Kidney epithelial cell (primary cell): ENCODE measurements around the gene GFM2. TPM values are rescaled to one million over a fixed set of nuclear protein-coding genes. Genes with fewer than 3 reads are reported as not detected.
"Not testable (repeated sequence)": the region's sequence is repeated elsewhere in the genome, so short reads cannot be mapped to it uniquely, and the experiment has no call there.

Experiments used
- DNase-seq: peaks from one replicate; pipeline ENCODE4 v3.0.0-alpha.2; 2010; ENCODE audit warnings: low read depth
- H3K27me3 ChIP-seq: 2 replicates; pipeline ENCODE4 v1.6.0; 2011; ENCODE audit warnings: low read length; ENCODE audit not compliant: control insufficient read depth, insufficient read depth
- H3K36me3 ChIP-seq: 2 replicates; pipeline ENCODE4 v1.5.1; 2011; ENCODE audit warnings: low read length; ENCODE audit not compliant: control insufficient read depth, insufficient read depth
- H3K4me3 ChIP-seq: 2 replicates; pipeline ENCODE4 v1.5.1; 2011; ENCODE audit warnings: low read depth, mild to moderate bottlenecking, control low read depth, low read length
- total RNA-seq: library from RNA; depleted of rRNA; stranded (reverse); fragments of >200 nt; gene quantifications from 2 replicates; pipeline ENCODE4 v1.2.3, GENCODE V29; 2015
- TF ChIP-seq, protein P1 (sequence below): IDR thresholded peaks from 2 replicates; pipeline ENCODE4 v1.5.1; 2011; ENCODE audit warnings: mild to moderate bottlenecking, moderate library complexity, low read length, control low read depth, inconsistent platforms; ENCODE audit not compliant: insufficient read depth, poor library complexity, severe bottlenecking

Gene GFM2
- total RNA-seq, 1 donor from 2014 or later = 35.7 TPM

GRCh38 chr5:74765929-74766328, 988 bp downstream of the GFM2 start:
- no peaks in the 10 kb centered on the region for H3K36me3 ChIP-seq
- H3K27me3 ChIP-seq = no peaks in the 10 kb centered on the region
- peak overlapping the region; percentile 69 for H3K4me3 ChIP-seq
- TF ChIP-seq, protein P1, sequence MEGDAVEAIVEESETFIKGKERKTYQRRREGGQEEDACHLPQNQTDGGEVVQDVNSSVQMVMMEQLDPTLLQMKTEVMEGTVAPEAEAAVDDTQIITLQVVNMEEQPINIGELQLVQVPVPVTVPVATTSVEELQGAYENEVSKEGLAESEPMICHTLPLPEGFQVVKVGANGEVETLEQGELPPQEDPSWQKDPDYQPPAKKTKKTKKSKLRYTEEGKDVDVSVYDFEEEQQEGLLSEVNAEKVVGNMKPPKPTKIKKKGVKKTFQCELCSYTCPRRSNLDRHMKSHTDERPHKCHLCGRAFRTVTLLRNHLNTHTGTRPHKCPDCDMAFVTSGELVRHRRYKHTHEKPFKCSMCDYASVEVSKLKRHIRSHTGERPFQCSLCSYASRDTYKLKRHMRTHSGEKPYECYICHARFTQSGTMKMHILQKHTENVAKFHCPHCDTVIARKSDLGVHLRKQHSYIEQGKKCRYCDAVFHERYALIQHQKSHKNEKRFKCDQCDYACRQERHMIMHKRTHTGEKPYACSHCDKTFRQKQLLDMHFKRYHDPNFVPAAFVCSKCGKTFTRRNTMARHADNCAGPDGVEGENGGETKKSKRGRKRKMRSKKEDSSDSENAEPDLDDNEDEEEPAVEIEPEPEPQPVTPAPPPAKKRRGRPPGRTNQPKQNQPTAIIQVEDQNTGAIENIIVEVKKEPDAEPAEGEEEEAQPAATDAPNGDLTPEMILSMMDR = no peak
- no peak for DNase-seq

DNA sequence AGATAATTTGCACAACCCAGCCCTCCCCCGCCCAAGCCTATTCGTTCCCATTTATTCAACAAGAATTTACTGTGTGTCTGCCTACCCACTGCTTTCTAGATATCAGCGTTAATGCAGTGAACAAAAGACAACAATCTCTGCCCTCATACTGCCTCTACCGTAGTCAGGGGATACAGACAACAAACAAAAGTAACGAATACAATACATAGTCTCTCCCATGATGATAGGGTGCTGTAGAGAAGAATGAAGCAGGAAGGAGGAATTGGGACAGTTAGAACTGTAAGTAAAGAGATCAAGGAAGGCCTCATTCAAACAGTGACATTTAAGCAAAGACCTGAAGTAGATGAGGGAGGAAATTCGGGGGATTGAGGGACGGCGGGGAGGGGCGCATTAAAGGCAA, 1.7 kb downstream of the GFM2 start:
- Histone ChIP-seq H3K4me3 (no peak overlapping the region), H3K27me3 (no peaks in the 10 kb centered on the region), H3K36me3 (no peaks in the 10 kb centered on the region)
- TF ChIP-seq, protein P1 = no peak
- DNase-seq = no peak

GRCh38 chr5:74763504-74763903, 3.4 kb downstream of the GFM2 start:
- H3K4me3 ChIP-seq = no peak overlapping the region
- no peak for DNase-seq
- H3K27me3 ChIP-seq = no peaks in the 10 kb centered on the region
- no peaks in the 10 kb centered on the region for H3K36me3 ChIP-seq
- TF ChIP-seq, protein P1 = no peak

DNA sequence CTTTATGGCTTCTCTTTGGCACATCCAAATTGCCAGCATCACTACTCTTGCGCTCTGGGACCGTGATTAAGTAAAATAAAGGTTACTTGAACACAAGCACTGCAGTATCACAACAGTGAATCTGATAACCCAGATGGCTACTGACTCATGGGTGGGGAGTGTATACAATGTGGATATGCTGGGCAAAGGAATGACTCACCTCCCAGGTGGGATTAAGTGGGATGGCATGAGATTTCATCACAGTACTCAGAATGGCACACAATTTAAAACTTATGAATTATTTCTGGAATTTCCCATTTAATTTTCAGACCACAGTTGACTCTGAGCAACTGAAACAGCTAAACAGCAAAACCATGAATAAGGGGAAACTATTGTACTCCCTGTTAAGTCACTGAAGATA, 4.3 kb downstream of the GFM2 start:
- DNase-seq = peak; percentile 79
- Histone ChIP-seq H3K27me3 (no peaks in the 10 kb centered on the region), H3K36me3 (no peaks in the 10 kb centered on the region), H3K4me3 (no peak overlapping the region)
- TF ChIP-seq, protein P1 = no peak

DNA sequence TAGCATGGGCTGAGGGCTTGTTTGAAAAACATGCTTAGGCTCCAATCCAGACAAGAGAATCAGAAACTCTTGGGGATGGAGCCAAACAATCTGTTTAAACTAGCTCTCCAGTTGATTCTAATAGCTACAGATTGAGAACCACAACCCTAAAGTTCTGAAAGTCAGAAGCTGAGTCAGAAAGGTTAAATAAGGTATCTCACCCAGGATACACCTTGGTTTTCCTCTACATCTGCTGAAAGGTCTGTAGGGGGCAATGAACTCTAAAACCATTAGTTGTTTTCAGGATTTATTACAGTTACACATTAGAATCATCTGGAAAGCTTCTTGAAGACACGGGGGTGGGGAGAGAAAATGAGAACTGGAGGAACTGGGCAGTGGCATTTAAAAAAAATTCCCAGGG, 5.7 kb downstream of the GFM2 start:
- no peaks in the 10 kb centered on the region for H3K27me3 ChIP-seq
- TF ChIP-seq, protein P1 = no peak
- no peak for DNase-seq
- no peak overlapping the region for H3K4me3 ChIP-seq
- H3K36me3 ChIP-seq = no peaks in the 10 kb centered on the region

DNA sequence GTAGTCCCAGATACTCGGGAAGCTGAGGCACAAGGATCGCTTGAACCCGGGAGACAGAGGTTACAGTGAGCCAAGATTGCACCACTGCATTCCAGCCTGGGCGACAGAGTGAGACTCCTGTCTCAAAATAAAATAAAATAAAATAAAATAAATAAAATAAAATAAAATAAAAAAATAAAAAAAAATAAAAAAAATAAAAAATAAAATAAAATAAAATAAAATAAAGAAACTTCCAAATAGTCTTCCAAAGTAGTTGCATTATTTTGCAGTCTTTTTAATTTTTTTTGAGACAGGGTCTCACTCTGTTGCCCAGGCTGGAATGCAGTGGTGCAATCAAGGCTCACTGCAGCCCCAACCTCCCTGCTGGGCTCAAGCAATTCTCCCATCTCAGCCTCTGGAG, 18.2 kb downstream of the GFM2 start:
- not testable (repeated sequence) for DNase-seq, H3K36me3 ChIP-seq, H3K4me3 ChIP-seq, H3K27me3 ChIP-seq
